GM12864 (cell line): Measurements from ENCODE around the gene CRIP2.

Experiments
- DNase-seq: peaks from one replicate; pipeline ENCODE4 v3.0.0-alpha.2; 2011; ENCODE audit warnings: low read depth
- H3K4me3 ChIP-seq: 2 replicates; pipeline ENCODE4 v1.5.1; 2011; ENCODE audit warnings: mild to moderate bottlenecking, low read depth, low read length, control low read depth
- TF ChIP-seq, protein P1 (sequence below): IDR thresholded peaks from 2 replicates; pipeline ENCODE4 v1.5.1; 2011; ENCODE audit warnings: low read depth, mild to moderate bottlenecking, moderate library complexity, low read length, control low read depth, inconsistent platforms; ENCODE audit errors: missing control alignments

The CRIP2 gene

DNA sequence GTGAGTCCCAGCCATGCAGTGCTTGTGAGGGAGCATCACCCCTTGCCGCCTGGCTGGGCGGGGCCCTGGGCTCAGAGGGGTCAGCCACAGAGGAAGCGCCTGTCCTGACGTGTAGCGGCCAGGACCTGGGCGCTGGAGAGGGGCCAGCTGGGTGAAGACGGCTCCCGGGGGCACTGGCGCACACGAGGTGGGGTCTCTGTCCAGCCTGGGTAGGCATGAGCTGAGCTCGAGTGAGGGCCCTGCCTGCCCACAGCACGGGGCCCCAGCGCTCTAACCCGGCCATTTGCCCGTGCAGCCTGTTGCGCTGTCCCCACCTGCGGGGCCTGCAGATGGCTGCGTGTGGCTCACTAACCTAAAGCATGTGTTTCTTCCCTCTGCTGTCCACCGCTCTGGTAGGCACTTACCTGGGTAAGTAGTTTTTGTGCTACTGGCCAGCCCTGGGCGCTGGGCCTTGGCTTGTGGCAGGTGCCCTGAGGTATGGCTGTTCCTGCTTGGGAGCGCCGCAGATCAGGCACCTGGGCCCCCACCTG, 6.6 kb upstream of the CRIP2 start:
- no peak for DNase-seq
- H3K4me3 ChIP-seq = no peak overlapping the region
- TF ChIP-seq, protein P1, sequence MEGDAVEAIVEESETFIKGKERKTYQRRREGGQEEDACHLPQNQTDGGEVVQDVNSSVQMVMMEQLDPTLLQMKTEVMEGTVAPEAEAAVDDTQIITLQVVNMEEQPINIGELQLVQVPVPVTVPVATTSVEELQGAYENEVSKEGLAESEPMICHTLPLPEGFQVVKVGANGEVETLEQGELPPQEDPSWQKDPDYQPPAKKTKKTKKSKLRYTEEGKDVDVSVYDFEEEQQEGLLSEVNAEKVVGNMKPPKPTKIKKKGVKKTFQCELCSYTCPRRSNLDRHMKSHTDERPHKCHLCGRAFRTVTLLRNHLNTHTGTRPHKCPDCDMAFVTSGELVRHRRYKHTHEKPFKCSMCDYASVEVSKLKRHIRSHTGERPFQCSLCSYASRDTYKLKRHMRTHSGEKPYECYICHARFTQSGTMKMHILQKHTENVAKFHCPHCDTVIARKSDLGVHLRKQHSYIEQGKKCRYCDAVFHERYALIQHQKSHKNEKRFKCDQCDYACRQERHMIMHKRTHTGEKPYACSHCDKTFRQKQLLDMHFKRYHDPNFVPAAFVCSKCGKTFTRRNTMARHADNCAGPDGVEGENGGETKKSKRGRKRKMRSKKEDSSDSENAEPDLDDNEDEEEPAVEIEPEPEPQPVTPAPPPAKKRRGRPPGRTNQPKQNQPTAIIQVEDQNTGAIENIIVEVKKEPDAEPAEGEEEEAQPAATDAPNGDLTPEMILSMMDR = no peak

DNA sequence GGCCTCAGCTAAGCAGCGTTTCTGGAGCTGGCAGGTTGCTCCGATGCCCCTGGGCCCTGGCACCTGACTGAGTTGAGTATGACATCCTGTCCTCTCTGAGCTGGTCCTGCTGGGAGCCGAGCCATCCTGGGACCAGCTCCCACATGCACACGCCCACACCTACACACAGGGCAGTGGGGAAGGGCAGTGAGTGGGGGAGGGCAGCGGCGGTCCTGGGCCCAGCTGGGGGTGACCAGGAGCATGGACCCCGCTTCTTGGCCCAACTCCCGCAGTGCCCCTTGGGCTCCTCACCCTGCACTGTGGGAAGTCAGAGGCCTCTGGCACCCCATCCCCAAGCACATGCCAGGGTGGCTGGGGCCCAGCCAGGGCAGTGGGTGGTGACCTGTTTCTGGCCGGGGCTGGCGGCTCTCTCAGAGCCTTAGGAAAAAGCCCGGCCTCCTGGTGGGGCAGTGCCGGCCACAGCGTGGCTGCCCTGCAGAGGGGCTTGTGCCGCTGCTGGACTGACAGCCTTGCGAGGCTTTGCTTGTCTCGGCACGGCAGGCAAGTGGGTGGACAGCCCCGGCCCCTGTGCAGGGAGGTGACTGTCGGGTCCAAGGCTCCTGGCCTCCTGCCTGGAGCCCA, 5.9 kb upstream of the CRIP2 start:
- H3K4me3 ChIP-seq = no peak overlapping the region
- no peak for DNase-seq
- TF ChIP-seq, protein P1 = no peak

DNA sequence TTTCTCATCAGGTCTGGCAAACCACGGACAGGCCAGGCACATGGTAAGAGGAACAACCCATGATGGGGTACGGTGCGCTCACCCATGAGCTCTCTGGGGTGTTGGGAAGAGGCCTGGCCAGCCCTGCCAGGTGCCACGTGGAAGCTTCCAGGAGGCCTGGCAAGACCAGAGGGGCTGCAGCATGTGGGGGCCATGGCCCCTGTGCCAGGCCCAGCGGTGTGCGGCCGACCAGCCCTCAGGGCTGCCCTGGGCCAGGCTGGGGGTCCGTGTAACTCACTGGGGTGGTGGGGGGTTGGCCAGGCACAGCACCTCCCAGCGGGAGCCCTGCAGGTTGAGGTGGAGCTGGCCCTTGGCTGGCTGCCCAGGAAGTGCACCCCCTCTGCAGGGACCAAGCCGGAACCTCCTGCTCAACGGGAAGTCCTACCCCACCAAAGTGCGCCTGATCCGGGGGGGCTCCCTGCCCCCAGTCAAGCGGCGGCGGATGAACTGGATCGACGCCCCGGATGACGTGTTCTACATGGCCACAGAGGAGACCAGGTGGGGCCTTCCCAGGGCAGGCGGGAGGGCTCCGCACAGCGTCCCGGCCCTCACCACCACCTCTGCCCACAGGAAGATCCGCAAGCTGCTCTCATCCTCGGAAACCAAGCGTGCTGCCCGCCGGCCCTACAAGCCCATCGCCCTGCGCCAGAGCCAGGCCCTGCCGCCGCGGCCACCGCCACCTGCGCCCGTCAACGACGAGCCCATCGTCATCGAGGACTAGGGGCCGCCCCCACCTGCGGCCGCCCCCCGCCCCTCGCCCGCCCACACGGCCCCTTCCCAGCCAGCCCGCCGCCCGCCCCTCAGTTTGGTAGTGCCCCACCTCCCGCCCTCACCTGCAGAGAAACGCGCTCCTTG, 4.9 kb upstream of the CRIP2 start:
- no peak for DNase-seq
- TF ChIP-seq, protein P1 = no peak
- no peak overlapping the region for H3K4me3 ChIP-seq

DNA sequence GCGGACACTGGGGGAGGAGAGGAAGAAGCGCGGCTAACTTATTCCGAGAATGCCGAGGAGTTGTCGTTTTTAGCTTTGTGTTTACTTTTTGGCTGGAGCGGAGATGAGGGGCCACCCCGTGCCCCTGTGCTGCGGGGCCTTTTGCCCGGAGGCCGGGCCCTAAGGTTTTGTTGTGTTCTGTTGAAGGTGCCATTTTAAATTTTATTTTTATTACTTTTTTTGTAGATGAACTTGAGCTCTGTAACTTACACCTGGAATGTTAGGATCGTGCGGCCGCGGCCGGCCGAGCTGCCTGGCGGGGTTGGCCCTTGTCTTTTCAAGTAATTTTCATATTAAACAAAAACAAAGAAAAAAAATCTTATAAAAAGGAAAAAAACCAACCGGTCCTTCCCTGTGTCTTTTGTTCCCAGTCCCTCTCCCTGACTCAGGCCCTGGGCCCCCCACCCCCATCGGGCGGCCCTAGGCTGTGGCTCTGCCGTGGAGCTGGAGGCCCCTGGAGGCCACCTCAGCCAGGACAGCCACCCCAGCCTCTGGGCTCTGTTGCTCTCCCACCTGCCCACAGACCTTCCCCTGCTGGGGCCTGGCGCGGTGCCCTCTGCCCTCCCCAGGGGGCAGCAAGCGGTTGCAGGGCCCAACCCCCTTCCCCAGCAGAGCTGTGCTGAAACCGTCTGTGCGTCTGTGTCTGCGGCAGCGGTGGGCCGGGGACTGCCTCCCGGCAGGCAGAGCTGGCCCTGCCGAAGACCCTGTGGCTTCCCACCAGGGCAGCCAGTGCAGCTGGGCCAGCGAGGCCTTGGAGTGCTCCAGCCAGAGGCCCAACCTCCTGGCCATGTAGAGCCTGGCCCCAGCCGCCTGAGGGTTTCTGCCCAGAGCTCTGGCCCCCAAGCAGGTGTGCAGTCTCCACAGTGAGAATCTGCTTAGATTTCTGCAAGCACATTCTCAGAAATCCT, 4.0 kb upstream of the CRIP2 start:
- no peak overlapping the region for H3K4me3 ChIP-seq
- no peak for DNase-seq
- TF ChIP-seq, protein P1 = no peak

DNA sequence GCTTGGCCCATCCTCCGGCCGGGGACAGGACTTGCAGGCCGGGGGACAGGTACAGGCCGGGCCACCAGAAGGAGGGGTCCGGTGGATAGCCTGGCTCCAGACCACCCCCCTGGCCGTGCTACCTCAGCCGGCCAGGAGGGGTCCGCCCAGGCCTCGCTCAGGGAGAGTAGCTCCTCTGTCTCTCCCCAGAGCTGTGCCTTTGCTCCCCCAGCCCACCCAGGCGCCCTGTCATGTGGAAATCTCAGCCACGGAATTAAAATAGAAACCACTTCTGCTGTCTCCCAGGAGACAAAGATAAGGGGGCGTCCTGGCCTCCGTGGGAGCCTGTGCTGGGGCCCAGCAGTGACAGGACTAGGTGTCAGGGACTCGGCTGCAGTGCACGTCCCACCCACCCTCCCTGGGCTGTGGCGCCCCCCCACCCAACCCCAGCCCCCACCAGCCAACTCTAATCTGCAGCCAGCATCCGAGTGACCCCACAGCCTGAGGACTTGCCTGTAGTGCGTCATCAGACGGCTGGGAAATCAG, 3.3 kb upstream of the CRIP2 start:
- no peak overlapping the region for H3K4me3 ChIP-seq

More for the DNA sequence above, 3.3 kb upstream of the CRIP2 start:
- no peak for DNase-seq
- TF ChIP-seq, protein P1 = no peak
